Hematopoietic multipotent progenitor cell treated with erythropoietin and hydrocortisone succinate and interleukin-3 and kit ligand, for 15 days (in vitro differentiated cells): Measurements from ENCODE around the gene MS4A4E.
"Not testable (repeated sequence)": the region's sequence is repeated elsewhere in the genome, so short reads cannot be mapped to it uniquely, and the experiment has no call there.

Experiments used
- DNase-seq: peaks from one replicate; pipeline ENCODE4 v3.0.0-alpha.2; 2015; ENCODE audit warnings: low spot score

Gene MS4A4E

DNA sequence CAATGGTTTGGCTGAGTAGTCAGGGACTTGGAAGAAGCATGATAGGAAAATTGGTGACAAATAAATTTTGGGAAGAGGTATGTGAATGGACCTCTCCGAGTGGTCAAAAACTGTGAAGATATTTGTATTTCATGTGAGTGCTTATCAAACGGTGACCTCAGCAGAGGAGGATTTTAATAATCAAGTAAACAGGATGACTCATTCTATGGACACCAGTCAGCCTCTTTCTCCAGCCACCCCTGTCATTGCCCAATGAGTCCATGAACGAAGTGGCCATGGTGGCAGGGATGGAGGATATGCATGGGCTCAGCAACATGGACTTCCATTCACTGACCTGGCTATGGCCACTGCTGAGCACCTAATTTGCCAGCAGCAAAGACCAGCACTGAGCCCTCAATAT lies 21.2 kb downstream of the MS4A4E start:
- no peak for DNase-seq

DNA sequence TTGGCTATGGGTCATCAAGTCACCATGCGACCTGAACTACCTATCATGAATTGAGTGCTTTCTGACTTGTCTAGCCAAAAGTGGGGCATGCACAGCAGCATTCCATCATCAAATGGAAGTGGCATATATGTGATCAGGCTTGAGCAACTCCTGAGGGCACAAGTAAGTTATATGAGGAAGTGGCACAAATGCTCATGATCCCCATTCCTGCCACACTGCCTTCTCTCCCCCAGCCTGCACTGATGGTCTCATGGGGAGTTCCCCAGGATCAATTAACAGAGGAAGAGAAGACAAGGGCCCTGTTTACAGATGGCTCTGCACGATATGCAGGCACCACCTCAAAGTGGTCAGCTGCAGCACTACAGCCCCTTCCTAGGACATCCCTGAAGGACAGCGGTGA lies 21.8 kb downstream of the MS4A4E start:
- DNase-seq: no peak

DNA sequence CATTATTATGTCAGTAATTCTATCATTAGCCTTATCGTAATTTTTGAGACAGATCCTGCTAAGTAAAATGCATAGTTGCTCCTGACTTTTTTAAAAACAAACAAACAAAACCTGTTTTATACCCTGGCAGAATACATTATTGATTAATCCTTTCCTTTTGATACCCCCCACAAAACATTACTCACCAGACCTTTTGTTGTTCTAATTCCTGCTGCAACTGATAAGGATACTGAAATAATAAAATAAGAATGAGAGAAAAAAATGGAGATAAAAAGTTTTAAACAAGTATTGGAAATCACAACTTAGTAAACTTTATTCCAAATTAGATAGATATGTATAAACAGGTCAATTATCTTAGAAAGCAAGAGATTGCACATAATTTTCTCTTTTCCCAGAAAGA lies 28.6 kb downstream of the MS4A4E start:
- DNase-seq: no peak

DNA sequence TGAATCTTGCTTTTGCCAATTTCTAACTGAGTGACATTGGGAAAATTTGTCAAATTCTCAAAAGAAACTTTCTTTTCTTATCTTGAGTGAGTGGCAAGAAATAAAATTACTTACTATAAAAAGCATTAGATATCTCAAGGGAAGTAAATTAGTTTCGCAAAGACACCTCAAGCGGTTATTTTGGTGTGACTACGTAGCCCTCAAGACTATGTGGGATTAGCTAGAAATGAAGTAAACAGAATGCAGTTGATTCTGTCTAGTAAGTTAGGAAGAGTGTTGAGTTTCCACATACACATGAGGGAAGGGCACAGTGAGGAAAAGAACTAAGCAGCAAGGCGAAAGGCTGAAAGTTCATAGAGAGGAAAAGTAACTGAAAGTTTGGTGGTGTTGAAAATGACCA lies 31.7 kb downstream of the MS4A4E start:
- no peak for DNase-seq

DNA sequence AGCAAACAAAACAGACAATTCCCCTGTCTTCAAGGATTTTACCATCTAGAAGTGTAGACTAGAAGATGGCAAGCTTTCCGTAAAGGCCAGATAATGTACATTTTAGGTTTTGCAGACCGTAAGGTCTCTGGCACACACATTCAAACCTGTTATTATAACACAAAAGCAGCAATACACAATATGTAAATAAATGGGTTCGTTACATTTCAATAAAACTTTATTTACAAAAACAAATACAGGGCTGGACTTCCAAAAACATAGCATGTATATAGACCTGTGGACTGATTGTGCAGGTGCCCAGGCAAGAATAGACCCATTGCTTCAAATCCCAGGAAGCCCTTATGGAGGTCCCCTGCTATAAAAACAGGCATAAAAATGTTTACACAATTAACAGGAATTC lies 33.0 kb downstream of the MS4A4E start:
- no peak for DNase-seq

DNA sequence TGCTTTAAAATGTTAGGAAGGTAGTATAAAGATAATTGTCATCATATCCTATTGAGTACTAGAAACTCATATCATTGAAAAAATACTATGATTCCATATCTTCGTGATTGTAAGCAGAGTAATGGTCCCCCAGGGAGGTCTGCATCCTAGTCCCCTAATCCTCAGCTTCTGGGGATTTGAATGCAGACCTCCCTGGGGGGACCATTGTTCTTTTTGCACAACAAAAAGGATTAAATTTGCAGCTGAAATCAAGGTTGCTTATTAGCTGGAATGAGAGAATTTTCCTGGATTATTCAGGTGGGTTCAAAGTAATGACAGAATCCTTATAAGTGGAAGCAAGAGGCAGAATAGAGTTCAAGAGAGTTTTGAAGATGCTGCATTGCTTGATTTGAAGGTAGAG lies 34.0 kb downstream of the MS4A4E start:
- DNase-seq: no peak

DNA sequence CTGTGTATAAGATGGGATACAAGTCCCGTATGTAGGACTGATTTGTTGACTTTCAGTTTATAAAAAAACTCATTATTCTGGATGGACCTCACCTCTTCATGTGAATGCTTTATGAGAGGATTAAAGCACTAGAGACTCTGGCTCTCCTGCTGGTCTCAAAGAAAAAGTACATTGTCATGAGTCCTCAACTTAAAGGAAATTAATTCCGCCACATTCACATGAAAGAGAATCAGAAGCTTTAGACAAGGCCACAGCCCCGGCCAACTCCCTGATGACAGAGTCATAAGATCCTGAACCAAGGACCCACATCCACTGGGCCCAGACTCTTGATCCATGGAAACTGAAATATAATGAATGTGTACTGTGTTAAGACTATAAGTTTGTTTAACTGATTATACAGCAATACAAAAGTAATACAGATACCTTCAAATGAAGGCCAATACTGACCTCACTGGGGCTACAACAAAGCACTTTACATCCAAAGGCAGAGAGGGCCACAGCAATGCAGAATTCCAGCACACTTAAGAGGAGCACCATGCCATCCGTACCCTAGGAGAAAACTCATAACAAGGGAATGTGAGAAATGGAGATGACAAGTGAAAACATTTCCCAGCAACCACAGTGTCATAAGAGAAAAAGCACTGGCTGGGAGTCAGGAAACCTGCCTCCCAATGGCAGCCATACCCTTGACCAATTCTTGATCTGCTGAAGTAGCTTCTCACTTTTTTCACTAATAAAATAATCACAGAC lies 34.6 kb downstream of the MS4A4E start:
- no peak for DNase-seq

DNA sequence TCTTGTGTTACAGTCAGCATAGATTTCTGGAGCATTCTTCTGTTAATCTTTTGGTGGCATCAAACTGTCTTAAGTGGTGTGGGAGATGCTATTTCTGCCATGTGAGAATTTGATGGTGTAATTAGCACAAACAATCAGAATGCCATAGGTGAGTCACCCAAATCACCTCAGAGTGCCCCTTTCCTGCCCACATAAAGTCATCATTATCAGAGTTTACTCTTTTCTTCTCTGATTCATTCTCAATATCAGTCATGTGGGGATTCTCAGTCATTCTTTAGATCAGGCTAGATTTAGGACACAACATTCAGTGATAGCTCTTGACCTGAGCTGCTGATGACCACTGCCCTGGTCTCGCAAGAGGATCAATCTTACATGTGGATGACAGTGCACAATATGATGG lies 36.3 kb downstream of the MS4A4E start:
- no peak for DNase-seq

DNA sequence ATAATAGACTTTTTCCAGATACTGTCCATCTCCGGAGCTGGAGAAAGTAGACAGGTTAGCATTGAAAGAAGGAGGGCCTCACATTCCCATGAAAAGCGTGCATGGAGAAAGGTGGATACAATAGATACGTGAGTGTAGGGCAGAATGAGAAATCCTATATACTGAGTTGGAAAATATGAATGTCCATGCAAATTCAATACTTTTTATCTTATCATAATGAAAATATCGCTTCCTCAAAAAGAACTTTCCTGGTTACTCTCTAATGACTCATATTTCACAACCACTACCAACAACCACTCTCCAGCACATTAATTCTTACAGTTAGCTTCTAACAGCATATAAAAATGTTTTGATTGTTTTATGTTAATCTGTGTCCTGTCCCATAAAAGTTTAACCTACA lies 38.0 kb downstream of the MS4A4E start:
- no peak for DNase-seq

DNA sequence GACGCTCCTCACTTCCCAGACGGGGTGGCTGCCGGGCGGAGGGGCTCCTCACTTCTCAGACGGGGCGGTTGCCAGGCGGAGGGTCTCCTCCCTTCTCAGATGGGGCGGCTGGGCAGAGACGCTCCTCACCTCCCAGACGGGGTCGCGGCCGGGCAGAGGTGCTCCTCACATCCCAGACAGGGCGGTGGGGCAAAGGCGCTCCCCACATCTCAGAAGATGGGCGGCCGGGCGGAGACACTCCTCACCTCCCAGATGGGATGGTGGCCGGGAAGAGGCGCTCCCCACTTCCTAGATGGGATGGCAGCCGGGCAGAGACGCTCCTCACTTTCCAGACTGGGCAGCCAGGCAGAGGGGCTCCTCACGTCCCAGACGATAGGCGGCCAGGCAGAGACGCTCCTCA lies 41.6 kb downstream of the MS4A4E start:
- DNase-seq: not testable (repeated sequence)

DNA sequence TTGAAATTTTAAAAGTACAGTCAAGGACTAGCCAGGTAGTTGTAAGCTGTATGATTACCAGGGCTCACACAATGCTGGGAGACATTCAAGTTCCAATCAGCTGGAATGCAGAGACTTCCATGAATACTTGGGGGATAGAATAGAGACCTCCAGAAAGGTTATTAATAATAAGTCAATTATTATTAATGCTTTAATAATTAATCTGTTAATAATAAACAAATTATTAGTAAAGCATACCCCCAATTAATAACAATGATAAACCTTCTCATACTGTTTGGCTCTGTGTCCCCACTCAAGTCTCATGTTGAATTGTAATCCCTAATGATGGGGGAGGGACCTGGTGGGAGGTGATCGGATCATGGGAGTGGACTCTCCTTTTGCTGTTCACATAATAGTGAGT lies 45.5 kb downstream of the MS4A4E start:
- no peak for DNase-seq

DNA sequence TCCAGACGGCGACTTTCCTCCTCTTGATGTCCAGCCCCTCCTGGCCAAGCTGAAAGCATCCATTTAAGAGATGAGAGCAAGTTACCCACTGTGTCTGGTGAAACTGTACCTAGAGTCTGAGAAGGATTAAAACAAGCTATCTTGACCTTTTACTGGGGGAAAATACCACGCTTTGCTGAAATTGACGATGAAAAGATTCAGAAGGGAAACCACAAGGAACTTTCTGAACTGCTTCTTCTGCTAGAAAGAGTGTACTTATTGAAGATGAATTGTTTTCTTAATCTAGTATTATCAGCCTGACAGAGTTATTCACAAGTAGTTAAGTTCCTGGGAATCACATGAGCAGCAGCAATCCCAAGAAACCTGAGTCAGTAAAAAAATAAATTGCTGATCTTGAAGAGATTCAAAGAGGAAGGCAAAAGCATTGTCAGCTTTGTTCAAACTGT lies 47.0 kb downstream of the MS4A4E start:
- DNase-seq: no peak

DNA sequence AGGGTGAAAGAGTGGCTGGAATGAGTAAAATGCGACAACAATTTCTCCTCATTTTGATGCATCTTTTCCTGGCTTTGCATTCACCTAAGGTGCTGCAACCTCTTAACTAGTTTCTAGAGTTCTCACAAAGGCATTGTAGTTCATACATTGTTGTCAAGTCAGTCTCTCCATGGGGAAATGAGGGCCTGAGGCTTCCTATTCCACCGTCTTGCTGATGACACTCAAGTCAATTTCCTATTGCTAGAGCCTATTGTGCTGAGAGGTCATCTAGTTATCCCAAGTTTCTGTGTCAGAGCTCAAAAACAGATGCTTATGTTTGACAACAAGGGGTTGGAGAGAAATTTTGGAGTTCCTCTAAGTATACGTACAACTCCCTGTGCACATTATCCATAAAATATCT lies 48.4 kb downstream of the MS4A4E start:
- DNase-seq: no peak

DNA sequence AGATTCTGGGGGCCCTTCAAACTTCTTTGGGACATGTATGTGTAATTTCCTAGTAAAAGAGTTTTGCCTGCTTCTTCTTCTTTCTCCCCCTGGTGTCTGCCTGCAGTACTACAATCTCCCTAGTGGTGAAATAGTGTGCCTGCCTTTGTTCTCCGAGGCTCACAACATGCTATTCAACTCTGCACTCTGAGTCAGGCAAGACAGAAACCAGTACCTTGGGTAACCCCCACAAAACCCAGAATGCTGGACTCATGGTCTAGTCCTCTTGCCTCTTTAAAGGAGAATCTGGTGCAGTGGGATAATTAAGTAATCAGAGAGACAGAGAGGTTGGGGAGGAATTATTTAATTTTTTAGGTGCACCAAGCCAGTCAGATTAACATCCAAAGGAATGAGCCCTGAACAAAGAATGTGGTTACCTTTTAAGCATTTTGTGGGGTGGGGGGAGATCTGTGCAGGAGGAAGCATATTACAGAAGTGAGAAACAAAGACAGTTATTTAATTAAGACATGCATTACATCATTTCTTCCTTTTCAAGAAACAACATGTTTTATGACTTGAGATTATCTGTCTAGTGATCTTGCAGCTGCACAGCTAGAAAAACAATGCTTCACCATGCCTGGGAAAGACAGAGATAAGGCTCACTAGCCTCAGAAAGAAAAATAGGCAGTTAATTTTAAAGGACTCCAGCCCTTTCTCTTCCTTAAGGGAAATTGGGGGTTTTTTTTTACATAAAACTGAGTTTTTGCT lies 49.1 kb downstream of the MS4A4E start:
- peak; percentile 41 for DNase-seq

DNA sequence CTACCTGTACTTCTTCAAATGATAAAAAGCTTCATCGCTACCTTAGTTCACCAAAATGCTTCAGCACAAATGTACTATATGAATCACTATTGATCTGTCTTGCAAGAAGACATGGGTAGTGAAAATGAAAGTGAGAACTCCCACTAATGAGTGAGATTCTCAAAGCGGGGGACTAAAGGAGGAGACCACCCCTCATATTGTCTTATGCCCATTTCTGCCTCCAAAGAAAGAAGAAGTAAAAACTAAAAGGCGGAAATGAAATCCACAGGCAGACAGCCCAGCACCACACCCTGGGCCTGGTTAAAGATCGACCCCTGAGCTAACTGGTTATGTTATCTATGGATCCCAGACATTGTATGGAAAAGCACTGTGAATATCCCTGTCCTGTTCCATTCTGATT lies 50.4 kb downstream of the MS4A4E start:
- not testable (repeated sequence) for DNase-seq

DNA sequence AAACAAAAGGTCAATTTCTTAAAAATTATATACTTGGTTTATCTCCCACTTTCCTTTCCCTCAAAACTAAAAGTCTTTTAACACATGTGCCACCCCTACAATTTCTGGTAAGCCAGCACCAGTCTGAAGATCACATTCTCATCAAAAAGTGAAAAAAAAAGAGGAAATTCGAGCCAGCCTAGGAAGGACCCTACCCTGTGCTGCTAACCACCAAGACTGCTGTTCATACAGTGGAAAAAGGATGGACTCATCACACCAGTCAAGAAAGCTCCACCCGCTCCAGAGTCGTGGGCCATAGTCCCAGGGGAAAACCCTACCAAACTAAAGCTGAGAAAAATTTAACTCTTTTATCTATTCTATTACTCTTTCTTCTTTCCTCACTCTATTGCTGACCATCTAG lies 54.5 kb downstream of the MS4A4E start:
- DNase-seq: not testable (repeated sequence)

DNA sequence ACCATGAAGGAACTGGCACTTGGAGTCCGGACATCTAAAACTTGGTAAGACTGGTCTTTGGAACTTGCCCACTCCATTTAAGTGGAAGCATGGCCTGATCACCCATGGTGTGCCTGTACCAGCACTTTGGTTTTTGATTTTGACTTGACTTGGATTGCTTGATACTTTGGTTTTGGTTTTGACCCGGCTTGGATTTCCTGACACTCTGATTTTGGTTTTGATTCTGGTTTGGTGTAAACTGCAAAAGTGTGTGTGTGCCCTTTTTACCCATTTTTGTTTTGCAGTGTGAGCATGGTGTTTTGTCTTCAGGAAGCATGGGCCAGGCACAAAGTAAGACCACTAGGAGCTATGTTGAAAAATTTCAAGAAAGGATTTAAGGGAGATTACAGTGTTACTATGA lies 56.8 kb downstream of the MS4A4E start:
- not testable (repeated sequence) for DNase-seq

DNA sequence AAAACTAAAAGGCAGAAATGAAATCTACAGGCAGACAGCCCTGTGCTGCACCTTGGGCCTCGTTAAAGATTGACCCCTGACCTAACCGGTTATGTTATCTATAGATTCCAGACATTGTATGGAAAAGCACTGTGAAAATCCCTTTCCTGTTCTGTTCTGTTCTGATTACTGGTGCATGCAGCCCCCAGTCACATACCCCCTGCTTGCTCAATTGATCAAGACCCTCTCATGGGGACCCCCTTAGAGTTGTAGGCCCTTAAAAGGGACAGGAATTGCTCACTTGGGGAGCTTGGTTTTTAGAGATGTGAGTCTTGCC lies 57.5 kb downstream of the MS4A4E start:
- not testable (repeated sequence) for DNase-seq

DNA sequence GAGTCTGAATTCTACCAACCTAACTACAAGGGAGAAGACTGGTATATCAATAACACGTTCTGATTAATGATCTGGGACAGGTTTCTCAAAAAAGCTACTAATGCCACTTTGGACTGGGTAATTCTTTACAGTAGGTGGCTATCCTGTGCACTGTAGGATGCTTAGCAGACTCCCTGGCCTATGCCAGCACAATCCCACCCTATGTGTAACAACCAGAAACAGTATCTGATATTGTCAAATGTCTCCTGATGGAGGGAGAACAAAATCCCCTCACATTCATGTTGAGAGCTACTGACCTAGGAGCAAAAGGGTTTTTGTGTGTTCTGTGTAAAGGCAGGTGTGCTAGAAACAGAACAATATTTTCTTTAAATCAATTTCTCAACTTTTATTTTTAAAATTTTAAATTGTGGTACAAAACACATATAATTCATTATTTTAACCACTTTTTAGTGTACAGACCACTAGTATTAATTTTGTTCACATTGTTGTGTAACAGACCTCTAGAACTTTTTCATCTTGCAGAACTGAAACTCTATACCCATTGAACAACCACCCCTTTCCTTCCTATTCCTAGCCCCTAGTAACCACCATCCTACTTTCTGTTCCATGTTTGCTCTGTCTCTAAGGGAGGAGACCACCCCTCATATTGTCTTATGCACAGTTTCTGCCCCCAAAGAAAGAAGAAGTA lies 58.0 kb downstream of the MS4A4E start:
- DNase-seq: no peak

DNA sequence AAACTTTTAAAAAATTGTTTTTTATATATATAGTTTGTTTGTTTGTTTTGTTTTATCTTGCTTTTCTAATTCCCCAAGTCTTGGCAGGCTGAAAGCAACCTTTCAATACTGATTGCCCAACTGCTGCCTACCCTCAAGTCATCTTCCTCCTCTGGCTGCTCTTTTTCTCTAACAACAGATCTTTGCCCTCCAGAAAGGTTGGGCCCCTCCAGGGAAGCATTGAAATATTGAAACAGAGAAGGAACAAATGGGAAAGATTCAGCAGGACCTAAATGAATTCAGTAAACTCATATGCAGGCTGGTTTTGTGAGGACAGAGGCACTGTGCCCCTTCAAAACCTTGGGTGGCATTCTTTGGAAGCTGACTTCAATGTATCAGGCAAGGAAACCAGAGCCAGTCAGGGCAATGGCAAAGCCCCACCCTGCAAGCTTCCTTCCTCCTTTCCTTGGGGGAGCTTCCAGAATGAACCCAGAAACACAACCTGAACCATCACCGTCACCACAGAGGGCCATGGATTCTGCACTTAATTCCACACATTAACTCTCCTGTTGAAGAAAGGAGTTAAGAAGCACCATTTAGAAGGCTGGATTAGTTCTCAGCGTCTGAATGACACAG lies 59.2 kb downstream of the MS4A4E start:
- no peak for DNase-seq

DNA sequence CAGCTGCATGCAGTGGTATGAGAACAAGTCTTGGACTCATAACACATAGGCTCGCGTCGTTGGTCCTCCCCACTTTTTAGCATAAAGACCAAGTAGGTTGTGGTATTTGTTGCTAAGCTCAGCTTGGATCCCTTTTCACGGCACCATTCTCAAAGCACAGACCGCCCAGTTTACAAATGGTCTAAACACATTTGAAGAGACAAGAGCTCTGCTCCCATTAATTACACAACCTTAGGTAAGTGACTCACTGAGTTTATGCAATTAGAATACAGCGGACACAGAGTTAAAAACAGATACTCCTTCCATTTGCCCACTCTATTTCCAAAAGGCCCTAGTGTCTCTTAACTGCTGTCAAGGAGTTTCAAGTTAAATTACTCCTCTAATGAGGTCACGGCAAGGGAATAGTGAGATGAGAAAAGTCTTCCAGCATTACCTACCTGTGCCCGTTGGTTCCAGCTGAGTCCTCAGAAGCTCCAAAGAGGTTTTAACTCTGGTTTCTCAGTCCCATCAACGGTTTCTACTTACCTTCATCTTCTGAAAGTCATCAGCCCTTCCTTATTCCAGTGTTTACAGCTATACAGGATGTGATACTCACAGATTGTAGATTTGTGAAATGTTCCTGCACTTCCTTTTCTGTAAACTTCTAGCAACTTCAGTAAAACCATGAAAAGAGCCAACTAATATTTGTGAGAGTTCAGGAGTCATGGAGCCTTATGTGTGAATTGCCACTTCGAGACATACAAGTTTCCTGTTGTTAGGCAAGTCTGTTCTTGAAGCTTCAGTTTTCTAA lies 60.2 kb downstream of the MS4A4E start, which contains the start of gene MS4A6A:
TSS of gene MS4A6A (minus strand) at position 543 of the 790 bp plus-strand sequence. CDS start 1,356 bp downstream, outside the sequence.
- DNase-seq: no peak

DNA sequence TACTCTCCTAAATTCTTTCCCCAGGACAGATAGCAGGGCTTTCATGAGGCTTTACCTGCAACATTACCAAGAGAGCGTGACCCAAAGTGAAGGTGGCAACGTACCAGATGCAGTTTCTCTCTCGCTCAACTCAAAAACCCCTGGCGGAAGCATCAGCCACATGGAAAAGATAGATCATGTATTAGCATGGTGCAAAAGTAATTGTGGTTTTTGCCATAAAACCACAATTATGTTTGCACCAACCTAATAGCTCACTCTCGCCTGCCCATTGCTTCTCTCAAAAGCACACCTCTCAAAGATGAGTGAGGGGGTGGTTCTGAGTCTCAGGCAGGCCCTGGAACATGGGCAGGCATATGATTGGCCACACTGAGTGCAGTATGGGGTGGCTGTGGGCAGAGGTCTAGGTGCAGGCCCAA lies 67.1 kb downstream of the MS4A4E start:
- no peak for DNase-seq
